T-helper 1 cell treated with Interleukin-12 subunit alpha and Interleukin-12 subunit beta and Interleukin-4 antibody, amounts not matched to agents 30 μg/mL and 1 μg/mL, for 36 hours (primary cell): ENCODE data around the gene UBE2J2.

Experiments
- H3K27ac Mint-ChIP-seq: one replicate; pipeline ENCODE4 v1.8.0; 2021; ENCODE audit warnings: mild to moderate bottlenecking, mixed read lengths
- H3K27me3 Mint-ChIP-seq: one replicate; pipeline ENCODE4 v1.8.0; 2021; ENCODE audit warnings: low read depth, mixed read lengths
- H3K36me3 Mint-ChIP-seq: one replicate; pipeline ENCODE4 v1.8.0; 2021; ENCODE audit warnings: low read depth, mixed read lengths
- H3K4me1 Mint-ChIP-seq: one replicate; pipeline ENCODE4 v1.8.0; 2021; ENCODE audit warnings: low read depth, mixed read lengths
- H3K4me3 Mint-ChIP-seq: one replicate; pipeline ENCODE4 v1.8.0; 2021; ENCODE audit warnings: mild to moderate bottlenecking, moderate library complexity, mixed read lengths
- H3K9me3 Mint-ChIP-seq: one replicate; pipeline ENCODE4 v1.8.0; 2021; ENCODE audit warnings: mixed read lengths

UBE2J2 gene

DNA sequence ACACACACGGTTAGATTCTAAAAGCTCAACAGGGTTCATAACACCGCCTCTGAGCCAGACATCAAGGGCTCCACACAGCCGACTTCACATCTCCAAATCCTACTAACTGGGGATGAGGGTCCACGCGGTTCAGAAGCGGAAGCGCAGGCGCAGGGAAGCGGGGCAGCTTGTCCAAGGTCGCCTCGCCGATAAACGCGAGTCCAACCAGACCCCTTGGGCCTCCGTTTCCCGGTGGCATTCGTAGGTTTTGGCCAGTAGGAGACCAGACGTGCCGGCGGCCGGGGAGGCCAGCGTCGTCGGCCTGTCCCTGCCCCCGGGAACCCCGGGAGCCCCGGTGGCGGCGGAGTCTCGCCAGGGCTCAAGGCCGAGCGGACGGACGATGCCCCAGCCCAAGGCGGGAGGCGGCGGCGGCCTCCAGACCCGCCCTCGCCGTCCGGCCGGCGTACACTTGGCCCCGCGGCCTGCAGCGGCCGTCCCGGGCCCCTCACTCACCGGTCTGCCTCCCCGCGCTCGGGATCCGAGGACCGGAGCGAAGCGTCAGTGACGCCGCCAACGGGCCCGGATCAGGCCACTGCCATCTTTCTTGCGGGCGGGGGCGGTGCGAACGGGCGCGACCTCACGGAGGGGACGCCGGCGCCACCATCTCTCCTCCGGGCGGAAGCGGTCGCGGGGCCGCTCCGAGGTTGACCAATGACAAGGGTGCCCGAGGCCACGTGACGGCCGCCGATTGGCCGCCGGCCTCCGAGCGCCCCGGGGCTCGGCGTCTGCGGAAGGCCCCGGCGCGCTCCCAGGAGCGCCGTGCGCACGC lies 42.0 kb downstream of the UBE2J2 start, which contains the start of gene SDF4:
Gene SDF4, minus strand, starts transcription at position 602 of the 808 bp plus-strand sequence. CDS start 3,229 bp downstream, outside the sequence.
- Mint-ChIP-seq H3K4me3 (peak within 1 kb of the TSS; percentile 91), H3K27ac (peak within 1 kb of the TSS; percentile 88), H3K27me3 (no peaks in the 10 kb centered on the region), H3K9me3 (no peaks in the 10 kb centered on the region), H3K36me3 (peaks cover 24% of the 10 kb centered on the region), H3K4me1 (peaks cover 21% of the 10 kb centered on the region)

- Mint-ChIP-seq H3K4me3 (peak overlapping the region; percentile 91), H3K36me3 (peaks cover 26% of the 10 kb centered on the region), H3K9me3 (no peaks in the 10 kb centered on the region), H3K4me1 (peaks cover 21% of the 10 kb centered on the region), H3K27ac (peak overlapping the region; percentile 88), H3K27me3 (no peaks in the 10 kb centered on the region)
These were observed 42.8 kb downstream of the UBE2J2 start for GRCh38 chr1:1230656-1231399.

DNA sequence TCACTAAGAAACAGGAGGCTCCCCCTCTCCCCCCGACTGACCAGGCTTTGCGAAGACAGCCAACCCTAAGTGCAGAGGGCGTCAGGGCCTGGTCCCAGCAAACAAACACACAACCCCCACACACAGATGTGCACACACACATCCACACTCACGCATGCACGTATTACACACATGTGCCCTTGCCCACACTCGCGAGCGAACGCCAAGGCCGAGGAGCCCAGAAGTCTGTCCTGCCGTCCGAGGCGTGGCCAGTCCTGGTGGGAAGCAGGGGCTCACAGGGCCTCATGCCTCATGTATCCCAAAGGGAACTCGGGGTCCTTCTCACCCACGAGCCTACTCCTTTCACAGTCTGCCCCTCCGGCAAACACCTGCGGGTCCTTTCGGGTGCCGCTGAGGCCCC lies 43.9 kb downstream of the UBE2J2 start:
- H3K27me3 Mint-ChIP-seq, result no peaks in the 10 kb centered on the region
- no peak overlapping the region for H3K27ac Mint-ChIP-seq
- H3K4me1 Mint-ChIP-seq, result peaks cover 21% of the 10 kb centered on the region
- H3K36me3 Mint-ChIP-seq, result peaks cover 31% of the 10 kb centered on the region
- peak overlapping the region; percentile 29 for H3K4me3 Mint-ChIP-seq
- no peaks in the 10 kb centered on the region for H3K9me3 Mint-ChIP-seq

DNA sequence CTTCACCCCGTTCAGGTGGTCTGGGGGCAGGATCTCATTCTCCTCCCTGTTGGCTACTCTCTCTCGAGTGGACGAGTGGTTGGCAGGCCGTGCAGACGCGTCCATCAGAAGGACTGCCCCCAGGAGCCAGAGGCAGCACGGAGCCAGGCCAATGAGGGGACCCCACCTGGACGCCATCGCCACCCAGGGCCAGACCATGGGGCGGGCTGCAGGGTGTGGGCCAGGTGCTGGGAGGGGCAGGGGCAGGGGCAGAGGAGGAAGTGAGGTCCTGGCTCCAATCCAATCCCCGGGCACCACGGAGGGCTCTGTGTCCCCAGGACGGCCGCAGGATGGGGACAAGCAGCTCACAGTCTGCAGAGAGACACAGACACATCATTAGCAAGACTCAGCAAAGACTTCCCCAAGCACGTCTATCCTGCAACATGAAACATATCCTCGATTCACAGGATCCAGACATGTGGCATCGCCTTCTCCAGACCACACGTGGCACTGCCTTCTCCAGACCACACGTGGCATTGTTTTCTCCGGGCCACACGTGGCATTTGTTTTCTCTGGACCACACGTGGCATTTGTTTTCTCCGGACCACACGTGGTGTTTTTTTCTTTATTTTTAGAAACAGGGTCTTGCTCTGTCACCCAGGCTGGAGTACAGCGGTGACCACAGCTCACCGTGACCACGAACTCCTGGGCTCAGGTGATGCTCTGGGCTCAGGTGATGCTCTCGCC lies 44.9 kb downstream of the UBE2J2 start:
- Mint-ChIP-seq H3K9me3 (no peaks in the 10 kb centered on the region), H3K27ac (no peak overlapping the region), H3K4me1 (peaks cover 19% of the 10 kb centered on the region), H3K27me3 (no peaks in the 10 kb centered on the region), H3K4me3 (no peak overlapping the region), H3K36me3 (peaks cover 27% of the 10 kb centered on the region)

GRCh38 chr1:1228187-1228586 lies 45.5 kb downstream of the UBE2J2 start:
- H3K4me1 Mint-ChIP-seq, result peaks cover 15% of the 10 kb centered on the region
- no peak overlapping the region for H3K4me3 Mint-ChIP-seq
- no peaks in the 10 kb centered on the region for H3K9me3 Mint-ChIP-seq
- H3K27ac Mint-ChIP-seq, result no peak overlapping the region
- no peaks in the 10 kb centered on the region for H3K27me3 Mint-ChIP-seq
- peaks cover 25% of the 10 kb centered on the region for H3K36me3 Mint-ChIP-seq

DNA sequence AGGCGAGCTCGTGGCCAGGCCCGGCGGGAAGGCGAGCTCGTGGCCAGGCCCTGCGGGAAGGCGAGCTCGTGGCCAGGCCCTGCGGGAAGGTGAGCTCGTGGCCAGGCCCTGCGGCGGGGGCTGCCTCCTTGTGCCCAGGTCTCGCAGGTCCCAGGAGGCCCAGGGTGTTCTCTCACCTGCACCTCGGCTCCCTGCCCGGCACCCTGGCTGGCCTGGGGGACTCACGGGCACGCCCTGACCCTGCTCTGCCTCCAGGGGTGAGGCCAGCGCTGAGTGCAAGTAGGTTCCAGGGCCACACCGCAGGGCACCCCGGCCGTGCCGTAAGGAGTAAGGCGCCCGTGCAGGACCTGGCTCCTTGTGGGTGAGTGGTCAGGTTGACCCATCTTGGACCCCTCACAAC lies 46.3 kb downstream of the UBE2J2 start:
- Mint-ChIP-seq H3K4me3 (no peak overlapping the region), H3K4me1 (peaks cover 15% of the 10 kb centered on the region), H3K27me3 (no peaks in the 10 kb centered on the region), H3K9me3 (no peaks in the 10 kb centered on the region), H3K36me3 (peaks cover 33% of the 10 kb centered on the region), H3K27ac (no peak overlapping the region)

- no peaks in the 10 kb centered on the region for H3K9me3 Mint-ChIP-seq
- H3K4me1 Mint-ChIP-seq, result peaks cover 15% of the 10 kb centered on the region
- no peaks in the 10 kb centered on the region for H3K27me3 Mint-ChIP-seq
- no peak overlapping the region for H3K4me3 Mint-ChIP-seq
- H3K36me3 Mint-ChIP-seq, result peaks cover 33% of the 10 kb centered on the region
- no peak overlapping the region for H3K27ac Mint-ChIP-seq
These were observed 46.9 kb downstream of the UBE2J2 start for GRCh38 chr1:1226566-1227362.

DNA sequence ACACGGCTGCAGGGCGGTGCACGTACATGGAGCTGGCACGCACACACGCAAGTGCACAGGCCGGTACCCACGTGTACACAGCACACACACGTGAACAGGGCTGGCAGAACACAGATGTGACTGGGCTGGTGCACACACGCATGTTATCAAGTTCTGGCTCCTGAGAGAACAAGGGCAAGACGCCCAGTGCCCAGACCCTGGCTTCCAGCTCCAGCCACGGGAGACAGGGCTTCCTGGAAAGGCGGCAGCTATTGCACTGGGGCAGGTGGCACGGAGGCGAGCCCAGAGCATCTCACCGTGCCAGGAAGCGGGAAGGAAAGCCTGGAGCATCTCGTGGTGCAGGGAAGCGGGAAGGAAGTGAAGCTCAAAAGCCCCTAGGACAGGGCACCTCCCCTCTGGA lies 47.7 kb downstream of the UBE2J2 start:
- no peak overlapping the region for H3K4me3 Mint-ChIP-seq
- H3K27ac Mint-ChIP-seq, result no peak overlapping the region
- peaks cover 33% of the 10 kb centered on the region for H3K36me3 Mint-ChIP-seq
- H3K9me3 Mint-ChIP-seq, result no peaks in the 10 kb centered on the region
- no peaks in the 10 kb centered on the region for H3K27me3 Mint-ChIP-seq
- H3K4me1 Mint-ChIP-seq, result peaks cover 14% of the 10 kb centered on the region

DNA sequence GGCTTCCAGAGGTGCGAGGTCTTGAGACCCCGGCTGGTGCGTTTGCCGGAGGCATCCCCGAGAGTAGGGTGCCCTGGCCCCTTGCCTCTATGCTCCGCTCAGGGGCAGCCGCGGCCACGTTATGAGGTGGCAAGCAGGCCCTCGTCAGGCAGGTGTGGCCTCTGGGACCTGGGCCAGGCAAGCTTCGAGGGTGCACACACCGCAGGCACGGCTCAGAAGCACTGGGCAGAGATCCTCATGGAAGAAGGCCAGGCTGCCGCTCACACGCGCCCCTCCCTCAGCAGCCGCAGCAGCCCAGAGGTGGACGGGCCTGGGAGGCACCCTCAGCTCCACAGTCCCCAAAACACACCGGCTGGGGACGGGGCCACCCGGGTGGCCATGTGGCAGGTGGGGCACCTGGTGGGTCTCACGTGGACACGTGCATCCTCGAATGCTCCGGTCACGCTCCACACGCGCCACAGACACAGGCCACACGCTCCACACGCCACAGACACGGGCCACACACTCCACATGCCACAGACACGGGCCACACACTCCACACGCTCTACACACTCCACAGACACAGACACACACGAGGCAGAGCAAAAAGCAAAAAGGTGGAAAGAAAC lies 48.3 kb downstream of the UBE2J2 start:
- peaks cover 35% of the 10 kb centered on the region for H3K36me3 Mint-ChIP-seq
- no peaks in the 10 kb centered on the region for H3K27me3 Mint-ChIP-seq

DNA sequence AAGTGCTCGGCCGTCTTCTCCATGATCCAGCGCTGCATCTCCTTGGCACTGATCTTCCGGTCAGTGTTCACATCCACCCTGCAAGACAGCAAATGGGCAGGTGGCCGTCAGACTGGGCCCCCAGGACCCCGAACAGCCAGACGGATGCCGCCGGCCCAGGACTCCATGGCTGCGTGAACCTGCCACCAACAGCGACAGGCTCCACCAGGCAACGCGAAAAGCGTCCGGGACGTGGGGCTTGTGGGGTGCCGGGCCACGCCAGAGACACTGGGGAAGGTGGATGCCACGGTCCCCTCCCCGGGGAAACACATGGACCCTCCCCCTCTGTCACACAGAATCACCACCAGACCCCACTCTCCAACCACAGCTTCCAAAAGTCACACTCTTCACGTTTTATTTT lies 49.8 kb downstream of the UBE2J2 start:
- Mint-ChIP-seq H3K4me1 (peaks cover 4% of the 10 kb centered on the region), H3K9me3 (no peaks in the 10 kb centered on the region), H3K36me3 (peaks cover 30% of the 10 kb centered on the region), H3K4me3 (no peak overlapping the region), H3K27ac (no peak overlapping the region), H3K27me3 (no peaks in the 10 kb centered on the region)

More for the DNA sequence above, 48.3 kb downstream of the UBE2J2 start:
- Mint-ChIP-seq H3K27ac (no peak overlapping the region), H3K4me3 (no peak overlapping the region), H3K9me3 (no peaks in the 10 kb centered on the region), H3K4me1 (peaks cover 9% of the 10 kb centered on the region)

- no peaks in the 10 kb centered on the region for H3K27me3 Mint-ChIP-seq
- no peak overlapping the region for H3K27ac Mint-ChIP-seq
- no peak overlapping the region for H3K4me3 Mint-ChIP-seq
- H3K9me3 Mint-ChIP-seq, result no peaks in the 10 kb centered on the region
- H3K4me1 Mint-ChIP-seq, result peaks cover 4% of the 10 kb centered on the region
- H3K36me3 Mint-ChIP-seq, result peaks cover 31% of the 10 kb centered on the region
These were observed 50.3 kb downstream of the UBE2J2 start for GRCh38 chr1:1223321-1223720.

- no peak overlapping the region for H3K27ac Mint-ChIP-seq
- H3K36me3 Mint-ChIP-seq, result peaks cover 37% of the 10 kb centered on the region
- peaks cover 4% of the 10 kb centered on the region for H3K4me1 Mint-ChIP-seq
These were observed 51.0 kb downstream of the UBE2J2 start for GRCh38 chr1:1222575-1223225.

DNA sequence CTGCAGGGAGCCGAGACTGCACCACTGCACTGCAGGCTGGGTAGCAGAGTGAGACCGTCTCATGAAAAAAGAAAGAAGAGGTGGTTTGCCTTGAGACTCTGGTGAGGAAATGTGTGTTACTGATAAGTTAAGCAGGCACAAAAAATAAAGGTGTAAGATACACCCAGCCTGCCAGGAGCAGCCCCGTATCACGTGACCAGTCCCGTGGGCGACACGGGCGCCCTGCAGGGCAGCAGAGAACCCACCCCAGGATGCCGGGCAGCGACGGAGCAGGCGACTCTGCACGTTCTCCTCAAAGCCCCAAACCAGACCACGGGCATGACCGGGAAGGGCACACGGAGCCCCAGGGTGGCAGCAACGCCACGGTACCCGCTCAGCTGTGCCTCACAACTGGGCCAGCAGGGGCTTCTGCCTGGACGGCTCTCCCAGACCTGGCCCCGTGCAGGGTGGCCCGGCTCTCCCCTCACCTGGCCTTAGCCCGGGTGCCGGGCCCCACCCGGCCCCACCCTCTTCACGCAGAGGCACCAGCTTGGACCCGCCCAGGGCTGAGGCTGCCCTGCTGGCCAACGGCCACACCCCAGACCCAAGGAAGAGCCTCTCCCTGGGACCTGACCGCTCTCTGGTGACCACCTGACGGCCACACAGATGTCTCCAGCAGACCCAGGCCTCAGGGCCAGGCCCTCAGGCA lies 51.6 kb downstream of the UBE2J2 start:
- Mint-ChIP-seq H3K4me3 (no peak overlapping the region), H3K4me1 (peaks cover 6% of the 10 kb centered on the region), H3K27me3 (no peaks in the 10 kb centered on the region), H3K27ac (no peak overlapping the region), H3K36me3 (peaks cover 37% of the 10 kb centered on the region), H3K9me3 (no peaks in the 10 kb centered on the region)

More at GRCh38 chr1:1222575-1223225, 51.0 kb downstream of the UBE2J2 start:
- H3K4me3 Mint-ChIP-seq, result no peak overlapping the region
- H3K9me3 Mint-ChIP-seq, result no peaks in the 10 kb centered on the region
- H3K27me3 Mint-ChIP-seq, result no peaks in the 10 kb centered on the region
